ENCODE data around the gene ZBTB44.

- TF ChIP-seq CTCF (conservative IDR thresholded peaks at IDR 0.05 in 1 of 2, IDR thresholded peaks at IDR 0.05 in 1 of 2; ENCODE audit: low read depth in 1 of 2, low read length in 2 of 2) (no peak), EZH2 (IDR thresholded peaks at IDR 0.05; ENCODE audit: low read length, missing control alignments) (no peak)
These were observed 104.5 kb downstream of the ZBTB44 start for GRCh38 chr11:130209954-130210854.

All from fibroblast of lung (primary cell).